ENCODE data around the gene DCPS.
"Not testable (repeated sequence)": the region's sequence is repeated elsewhere in the genome, so short reads cannot be mapped to it uniquely, and the experiment has no call there.

DCPS gene

DNA sequence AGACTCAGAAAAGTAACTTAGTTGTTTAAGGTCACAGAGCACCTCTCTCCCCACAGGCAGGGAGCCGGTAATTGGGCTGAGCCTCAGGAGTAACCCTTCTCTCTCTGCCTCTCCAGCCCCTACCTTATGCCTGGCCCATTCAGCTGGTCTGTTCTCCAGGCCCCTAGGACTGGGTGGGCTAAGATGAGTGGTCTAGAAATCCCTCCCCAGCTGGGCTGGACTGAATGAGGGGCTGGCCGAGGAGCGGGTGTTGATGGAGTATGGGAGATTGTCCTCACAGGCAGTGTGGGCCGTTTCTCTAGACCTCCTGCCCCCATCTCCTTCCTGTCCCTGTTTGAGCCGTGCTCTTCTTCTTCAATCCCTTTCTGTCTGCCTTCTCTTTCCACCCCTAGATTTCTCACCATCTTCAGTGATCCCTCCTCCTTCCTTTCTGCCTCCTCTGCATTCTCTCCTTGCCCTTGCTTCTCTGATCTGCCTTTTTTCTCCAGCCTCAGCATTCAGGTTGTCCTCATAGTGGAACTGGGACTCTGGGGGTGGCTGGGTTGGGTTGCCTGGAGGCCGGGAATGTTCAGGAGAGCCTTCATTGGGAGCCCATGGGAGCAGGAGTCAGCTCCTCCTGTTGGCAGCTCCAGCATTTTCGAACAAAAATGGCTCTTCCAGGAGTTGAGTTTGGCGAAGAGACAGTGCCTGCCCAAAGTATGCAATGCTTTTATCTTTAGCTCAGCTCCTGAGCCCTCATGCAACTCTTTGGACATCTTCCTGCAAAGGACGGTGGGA is 59.2 kb downstream of the DCPS start:
- no peak for DNase-seq

DNA sequence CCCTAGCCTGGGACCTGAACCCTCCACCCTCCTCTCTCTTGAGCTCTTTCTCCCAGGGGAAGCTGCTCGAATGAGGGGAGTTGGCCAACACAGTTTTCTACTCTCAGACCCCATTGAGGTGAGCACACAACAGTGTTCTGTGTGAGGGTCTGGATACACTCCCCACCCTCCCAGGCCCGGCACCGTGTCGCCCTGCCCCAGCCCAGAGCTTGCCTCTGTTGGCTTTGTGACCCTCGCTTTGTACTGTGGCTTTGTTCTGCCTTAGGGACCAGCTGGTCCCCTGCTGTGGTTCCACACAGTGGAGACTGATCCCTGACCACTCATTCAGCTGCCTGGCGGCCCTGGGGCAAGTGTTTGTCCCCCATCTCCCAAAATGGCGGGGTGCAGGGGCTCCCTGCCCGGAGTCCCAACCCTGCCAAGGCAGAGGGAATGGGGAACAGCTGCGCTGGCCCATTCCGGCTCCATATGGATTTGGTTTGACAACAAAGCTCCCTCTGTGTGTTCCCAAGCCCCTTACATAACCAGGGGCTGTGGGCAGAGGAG is 59.9 kb downstream of the DCPS start:
- no peak for DNase-seq

DNA sequence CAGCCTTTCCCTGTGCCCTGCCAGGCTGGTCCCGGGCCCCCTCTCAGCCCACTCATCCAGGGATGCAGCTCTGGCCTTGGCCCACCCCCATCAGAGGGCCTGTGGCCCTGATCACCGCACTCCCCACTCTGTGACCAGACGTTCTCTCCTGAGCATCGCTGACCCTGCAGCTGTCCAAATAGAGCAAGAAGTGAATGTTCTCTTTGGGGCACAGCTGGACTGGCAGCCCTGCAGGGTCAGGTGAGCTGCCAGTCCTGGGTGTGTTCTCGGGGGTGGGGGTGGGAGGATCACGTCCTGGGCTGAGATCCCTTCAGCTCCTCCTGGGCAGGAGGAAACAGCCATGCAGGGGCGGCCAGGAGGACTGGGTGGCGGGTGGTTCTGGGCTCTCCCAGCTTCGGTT is 60.9 kb downstream of the DCPS start:
- DNase-seq: not testable (repeated sequence)

DNA sequence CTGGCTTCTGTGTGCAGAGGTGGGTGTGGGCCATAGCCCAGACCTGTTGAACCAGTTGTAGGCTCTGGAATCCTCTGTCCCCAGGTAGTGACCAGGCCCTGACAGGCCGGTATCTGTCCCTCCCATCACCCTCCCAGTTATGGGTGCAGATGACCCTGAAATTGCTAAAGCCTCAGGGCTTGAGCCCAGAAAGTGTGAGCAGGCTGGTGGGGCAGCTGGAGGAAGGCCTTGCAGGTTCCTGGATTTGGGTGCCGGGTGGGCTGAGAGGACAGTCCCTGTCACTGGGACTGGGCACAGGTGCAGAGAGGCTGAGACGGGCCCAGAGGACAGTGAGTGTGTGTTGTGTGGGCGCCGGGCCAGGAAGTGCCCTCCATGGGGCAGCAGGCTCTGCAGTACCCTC is 61.6 kb downstream of the DCPS start:
- not testable (repeated sequence) for DNase-seq

DNA sequence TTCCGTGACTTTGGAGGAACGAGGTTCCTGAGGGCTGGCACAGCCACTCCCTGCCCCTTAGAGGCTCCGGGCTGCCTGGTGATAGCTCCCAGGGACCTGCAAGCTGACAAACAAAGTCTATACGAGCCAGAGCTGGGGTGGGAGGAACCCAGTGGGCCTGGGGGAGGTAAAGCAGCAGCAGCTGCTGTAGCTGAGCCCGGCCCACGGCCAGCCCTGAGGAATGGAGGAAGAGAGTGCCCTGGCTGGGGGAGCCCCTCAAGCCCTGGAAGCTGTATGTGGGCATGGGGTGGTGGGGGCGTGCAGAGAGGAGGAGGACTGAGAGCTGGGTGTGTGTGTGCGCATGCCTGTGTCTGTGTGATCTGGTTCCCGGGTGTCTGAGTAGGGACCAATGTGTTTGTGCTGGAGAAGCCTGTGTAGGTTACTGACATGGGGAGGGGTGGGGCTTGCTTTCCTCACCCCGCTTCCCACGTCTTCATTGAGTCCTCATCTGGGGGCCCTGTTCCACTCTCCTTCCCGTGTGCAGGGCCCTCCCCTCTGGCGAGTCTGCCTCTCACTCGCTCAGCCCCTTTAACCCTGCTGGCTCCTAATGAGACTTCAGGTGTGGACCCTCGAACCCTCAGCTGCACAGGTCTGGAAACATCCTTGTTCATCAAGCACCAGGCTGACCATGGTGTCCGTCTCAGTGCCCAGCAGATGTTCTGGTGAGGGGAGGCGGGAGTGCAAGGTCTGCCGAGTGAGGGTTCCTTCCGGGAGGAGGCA is 62.4 kb downstream of the DCPS start:
- DNase-seq: peak in 1 of 4 experiments; percentile 50

DNA sequence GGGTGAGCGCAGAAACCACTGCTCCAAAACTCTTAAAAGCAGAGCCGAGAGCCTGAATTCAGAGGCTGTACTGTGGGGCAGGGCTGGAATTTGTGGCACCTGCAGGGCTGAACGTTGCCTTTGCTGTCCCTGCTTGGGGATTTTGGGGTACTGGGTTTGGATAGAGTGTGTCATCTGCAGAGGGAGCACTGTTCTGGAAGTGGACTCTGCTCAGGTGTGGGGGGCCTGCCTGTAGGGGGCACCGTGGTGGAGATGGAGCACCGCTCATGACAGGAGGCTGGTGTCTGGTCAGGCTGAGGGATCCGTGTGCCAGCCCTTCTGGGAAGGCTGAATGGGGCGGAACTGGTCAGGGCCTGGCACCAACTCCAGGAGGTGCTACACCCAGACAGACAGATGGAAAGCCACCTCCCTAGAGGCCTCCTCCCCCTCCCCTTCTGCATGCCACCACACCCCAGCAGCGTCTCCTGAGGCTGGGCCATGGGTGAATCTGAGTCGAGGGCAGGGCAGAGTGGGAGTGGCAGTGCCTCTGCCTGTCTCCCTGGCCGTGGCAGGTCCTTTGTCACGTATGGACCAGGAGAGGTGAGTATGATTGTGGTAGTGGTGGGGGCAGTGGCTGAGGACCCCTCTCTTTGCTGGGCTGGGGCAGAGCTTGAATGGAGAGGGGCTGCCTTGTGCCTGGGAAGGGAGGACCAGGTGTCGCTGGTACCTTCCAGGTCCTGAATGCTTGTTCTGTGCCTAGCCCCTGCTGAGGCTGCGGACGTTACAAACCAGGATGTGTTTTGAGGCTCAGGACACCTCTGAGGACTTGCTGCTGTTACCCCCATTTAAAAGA is 63.2 kb downstream of the DCPS start:
- DNase-seq: not testable (repeated sequence)

DNA sequence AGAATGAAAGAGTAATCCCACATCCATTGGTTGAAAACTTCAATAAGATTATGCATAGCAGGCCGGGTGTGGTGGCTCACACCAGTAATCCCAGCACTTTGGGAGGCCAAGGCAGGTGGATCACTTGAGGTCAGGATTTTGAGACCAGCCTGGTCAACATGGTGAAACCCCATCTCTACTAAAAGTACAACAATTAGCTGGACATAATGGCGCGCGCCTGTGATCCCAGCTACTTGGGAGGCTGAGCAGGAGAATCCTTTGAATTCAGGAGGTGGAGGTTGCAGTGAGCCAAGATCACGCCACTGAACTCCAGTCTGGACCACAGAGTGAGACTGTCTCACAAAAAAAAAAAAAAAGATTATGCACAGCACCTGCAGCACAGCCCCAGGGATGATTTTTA is 63.9 kb downstream of the DCPS start:
- DNase-seq: not testable (repeated sequence)

DNA sequence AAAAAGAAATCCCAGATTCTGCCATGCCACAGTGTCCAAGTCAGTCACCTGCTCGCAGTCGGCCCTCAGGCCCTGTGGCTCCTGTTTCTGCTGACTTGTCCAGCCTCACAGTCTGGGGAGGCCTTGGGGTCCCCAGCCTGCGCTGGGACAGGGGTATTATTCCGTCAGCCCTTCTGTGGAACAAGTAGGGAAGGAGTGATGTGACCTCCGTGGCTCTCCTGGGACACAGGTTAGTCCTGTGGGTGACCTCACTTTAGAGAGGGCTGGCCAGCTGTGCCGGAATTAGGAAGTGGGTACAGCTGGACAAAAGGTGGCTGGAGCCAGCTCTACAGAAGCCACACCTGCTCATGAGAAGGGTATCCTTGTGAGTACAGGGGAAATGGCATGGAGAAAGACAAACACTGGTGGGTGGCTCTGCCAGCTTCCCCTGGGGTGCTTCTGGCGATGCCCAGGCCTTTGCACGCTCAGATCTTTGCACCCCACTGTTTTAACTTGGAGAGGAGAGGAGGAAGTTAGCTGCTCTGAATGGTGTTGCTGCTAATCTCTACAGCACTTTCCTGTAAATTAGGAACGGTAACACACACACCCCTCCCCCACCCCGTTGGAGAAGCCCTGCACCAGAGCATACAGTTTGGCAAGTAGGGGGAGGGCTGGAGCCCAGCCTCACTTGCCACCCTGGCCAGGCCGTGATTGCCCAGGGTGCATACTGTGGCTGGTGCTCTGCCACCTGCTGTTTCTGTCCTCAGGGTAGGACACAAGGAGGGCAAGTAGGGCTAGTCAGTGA is 64.7 kb downstream of the DCPS start:
- DNase-seq: peak in 1 of 4 experiments; percentile 33

DNA sequence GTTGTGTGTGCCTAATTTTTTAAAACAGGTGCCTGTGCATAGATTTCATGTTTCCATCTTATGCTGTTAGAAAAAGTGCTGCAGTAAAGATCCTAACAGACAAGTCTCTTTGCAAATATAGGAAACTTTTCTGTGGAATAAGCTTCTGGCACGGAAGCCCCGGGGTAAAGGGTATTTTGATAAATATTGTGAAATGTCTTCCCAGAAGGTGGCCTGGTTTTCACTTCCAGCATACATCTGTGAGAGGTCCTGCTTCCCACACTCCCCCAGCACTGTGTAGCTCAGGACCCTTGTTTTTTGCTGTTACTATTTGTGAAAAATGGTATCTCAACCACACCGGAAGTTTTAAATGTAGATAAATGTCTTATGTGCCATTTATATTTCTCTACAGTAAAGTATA is 66.2 kb downstream of the DCPS start:
- no peak for DNase-seq

DNA sequence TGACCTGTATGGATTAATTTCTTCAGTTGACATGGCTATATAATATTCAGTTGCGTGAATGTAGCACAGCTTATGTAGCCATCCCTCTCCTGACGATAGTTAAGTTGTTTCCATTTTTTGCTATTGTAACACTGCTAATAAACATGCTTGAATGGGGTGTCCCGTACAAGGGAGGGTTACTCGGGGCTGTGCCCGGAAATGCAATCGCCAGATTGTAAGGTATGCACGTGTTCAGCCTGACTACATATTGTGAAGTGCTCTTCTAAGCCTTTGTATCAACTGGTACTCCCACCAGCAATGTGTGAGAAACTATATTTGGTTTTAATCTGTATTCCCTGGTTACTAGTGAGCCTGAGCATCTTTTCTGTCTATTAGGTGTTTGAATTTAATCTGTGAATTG is 67.7 kb downstream of the DCPS start:
- DNase-seq: no peak

DNA sequence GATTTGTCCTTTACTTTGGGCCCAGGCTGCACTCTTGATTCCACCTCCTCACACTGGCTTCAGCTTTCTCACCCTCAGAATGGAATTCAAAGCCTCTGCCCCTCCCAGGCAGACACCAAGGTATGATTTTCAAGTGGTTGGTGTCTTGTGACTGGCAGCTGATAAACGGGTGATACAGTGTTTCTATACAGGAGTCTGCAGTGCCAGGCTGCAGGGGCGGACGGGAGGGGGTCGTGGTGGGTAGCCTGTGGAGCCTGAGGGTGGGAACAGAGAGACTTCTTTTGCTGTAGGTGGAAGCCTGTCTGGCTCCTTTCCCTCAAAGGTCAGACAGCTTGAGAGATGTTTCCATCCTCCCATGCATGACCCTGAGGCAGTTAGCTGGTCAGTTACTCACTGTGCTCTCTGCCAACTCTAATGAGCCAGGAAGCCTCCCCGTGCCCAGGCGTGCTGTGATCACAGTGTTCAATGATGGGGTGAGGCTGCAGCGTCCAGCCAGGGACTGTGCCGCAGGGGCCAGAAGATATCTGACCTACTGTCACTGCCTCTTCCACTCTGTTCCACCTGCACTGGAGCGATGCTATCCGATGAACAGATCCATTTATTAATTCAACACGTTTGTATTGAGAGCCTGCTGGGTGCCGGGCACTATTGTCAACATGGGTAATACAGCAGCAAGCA is 69.7 kb downstream of the DCPS start:
- DNase-seq: not testable (repeated sequence)

DNA sequence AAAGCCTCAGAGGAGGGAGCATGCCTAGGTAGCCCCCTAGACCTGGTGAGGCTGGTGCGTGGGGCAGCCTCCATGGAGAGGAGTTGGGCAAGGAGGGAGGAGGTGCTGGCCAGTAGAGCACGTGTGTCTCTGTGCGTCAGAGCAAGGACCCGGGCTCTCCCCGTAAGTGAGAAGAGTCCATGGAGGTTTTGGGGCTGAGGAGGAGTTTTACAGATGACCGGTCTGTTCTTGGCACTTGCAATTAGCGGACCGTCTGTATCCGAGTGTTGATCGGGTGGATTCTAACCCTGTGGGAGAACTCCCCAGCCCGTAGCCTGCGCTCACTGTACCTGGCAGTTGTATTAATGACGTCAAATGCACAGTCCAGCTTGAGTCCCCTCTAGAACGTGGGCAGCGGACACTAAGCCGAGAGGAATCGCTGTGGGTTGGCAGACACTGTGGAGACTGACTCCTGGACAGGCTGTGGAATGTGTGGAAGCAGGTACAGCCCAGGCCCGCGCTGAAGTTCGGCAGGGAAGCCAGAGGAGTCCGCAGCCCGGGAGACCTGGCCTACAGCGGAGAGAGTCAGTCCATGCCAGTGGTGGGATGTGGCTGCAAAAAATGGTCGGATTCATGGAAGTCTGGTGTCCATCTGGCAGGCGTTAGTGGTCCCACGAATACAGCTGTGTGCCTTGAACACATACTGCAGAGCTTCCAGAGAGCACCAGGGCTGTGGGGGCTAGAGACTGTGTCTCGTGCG is 70.9 kb downstream of the DCPS start:
- not testable (repeated sequence) for DNase-seq

DNA sequence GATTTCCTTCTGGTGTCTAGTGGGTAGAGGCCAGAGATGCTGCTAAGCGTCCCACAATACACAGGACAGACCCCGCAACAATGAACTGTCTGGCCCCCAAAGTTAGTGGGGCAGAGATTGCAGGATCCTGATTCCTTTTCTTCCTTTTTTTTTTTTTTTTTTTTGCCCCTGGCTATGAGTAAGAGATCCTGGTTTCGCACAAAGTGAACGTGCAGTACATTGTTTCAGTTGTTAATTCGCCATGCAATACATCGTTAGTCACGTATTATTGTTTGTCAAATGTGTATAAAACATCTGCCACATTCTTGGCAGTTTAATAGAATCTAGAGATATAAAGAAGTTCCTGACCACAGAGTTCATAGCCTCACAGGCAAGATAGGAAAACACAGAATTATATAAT is 71.9 kb downstream of the DCPS start:
- DNase-seq: no peak

DNA sequence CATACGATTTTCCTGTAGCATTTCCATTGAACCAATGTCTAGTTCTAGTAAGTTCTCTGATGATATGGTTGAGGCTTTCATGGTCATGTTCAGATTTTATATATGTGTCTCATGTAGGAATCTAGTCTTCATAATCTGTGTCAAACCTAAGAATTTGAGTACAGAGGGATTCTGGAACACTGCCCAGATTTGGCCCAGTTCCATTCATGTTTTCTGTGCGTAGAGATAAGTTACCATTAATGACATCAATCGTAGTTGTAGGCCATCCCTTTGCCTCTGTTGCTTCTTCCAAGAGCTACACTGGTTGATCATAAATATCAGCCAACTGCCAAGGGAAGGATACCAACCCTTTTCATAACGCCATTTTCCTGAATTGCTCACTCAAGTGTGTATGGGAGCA is 74.9 kb downstream of the DCPS start:
- DNase-seq: no peak

DNA sequence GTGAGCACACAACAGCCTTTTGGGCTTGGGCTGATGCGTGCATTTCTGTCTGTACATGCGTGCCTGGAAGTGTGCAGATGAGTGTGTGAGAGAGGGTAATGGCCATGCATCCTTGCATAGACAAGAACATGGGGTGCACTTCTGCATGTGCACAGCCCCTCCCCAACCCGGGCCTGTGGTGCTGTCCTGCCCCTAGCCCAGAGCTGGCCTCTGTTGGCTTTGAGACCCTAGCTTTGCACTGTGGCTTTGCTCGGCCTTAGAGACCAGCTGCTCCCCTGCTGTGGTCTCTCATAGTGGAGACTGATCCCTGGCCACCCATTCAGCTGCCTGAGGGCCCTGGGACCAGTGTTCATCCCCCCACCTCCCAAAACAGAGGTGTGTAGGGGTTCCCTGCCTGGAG is 77.0 kb downstream of the DCPS start:
- no peak for DNase-seq

DNA sequence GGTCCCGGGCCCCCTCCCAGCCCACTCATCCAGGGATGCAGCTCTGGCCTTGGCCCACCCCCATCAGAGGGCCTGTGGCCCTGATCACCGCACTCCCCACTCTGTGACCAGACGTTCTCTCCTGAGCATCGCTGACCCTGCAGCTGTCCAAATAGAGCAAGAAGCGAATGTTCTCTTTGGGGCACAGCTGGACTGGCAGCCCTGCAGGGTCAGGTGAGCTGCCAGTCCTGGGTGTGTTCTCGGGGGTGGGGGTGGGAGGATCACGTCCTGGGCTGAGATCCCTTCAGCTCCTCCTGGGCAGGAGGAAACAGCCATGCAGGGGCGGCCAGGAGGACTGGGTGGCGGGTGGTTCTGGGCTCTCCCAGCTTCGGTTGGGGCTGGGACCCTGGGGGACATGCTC is 78.1 kb downstream of the DCPS start:
- not testable (repeated sequence) for DNase-seq

DNA sequence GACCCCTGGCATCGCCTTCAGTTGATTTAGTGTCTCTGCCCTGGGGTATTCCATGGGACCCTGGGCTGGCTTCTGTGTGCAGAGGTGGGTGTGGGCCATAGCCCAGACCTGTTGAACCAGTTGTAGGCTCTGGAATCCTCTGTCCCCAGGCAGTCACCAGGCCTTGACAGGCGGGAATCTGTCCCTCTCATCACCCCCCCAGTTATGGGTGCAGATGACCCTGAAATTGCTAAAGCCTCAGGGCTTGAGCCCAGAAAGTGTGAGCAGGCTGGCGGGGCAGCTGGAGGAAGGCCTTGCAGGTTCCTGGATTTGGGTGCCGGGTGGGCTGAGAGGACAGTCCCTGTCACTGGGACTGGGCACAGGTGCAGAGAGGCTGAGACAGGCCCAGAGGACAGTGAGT is 78.8 kb downstream of the DCPS start:
- DNase-seq: not testable (repeated sequence)

DNA sequence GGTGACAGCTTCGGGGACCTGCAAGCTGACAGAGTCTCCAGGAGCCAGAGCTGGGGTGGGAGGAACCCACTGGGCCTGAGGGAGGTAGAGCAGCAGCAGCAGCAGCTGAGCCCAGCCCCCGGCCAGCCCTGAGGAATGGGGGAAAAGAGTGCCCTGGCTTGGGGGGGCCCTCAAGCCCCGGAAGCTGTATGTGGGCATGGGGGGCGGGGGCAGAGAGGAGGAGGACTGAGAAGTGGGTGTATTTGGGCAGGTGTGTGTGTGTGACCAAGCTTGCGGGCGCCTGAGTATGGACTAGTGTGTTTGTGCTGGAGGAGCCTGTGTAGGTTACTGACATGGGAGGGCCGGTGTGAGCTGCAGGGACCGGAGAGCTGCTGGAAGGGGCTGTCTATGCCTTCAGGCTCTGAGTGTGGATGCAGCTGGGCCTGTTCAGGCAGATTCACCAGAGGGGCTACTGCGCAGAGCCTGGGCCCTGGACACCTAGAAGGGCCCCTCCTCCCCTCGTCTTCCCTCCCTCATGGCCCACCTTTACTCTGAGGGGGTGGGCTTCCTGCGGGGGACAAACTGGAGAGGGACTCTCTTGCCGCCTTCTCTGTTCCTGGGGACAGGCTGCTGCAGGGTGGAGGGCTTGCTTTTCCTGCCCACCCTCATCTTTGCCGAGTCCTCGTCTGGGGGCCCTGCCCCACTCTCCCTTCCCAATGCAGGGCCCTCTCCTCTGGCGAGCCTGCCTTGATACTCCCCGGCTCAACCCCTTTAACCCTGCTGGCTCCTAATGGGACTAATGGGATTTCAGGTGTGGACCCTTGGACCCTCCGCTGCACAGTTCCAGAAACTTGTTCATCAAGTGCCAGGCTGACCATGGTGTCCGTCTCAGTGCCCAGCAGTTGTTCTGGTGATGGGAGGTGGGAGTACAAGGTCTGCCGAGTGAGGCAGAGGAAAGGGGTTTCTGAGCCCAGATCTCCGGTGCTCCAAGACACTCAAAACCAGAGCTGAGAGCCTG is 79.8 kb downstream of the DCPS start:
- DNase-seq: no peak

DNA sequence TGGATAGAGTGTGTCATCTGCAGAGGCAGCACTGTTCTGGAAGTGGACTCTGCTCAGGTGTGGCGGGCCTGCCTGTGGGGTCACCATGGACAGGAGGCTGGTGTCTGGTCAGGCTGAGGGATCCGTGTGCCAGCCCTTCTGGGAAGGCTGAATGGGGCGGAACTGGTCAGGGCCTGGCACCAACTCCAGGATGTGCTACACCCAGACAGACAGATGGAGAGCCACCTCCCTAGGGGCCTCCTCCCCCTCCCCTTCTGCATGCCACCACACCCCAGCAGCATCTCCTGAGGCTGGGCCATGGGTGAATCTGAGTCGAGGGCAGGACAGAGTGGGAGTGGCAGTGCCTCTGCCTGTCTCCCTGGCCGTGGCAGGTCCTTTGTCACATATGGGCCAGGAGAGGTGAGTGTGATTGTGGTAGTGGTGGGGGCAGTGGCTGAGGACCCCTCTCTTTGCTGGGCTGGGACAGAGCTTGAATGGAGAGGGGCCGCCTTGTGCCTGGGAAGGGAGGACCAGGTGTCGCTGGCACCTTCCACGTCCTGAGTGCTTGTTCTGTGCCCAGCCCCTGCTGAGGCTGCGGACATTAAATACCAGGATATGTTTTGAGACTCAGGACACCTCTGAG is 80.7 kb downstream of the DCPS start:
- no peak for DNase-seq
